Fibroblast of the aortic adventitia (primary cell): Measurements from ENCODE around the gene URI1. TPM values are rescaled to one million over a fixed set of nuclear protein-coding genes. Genes with fewer than 3 reads are reported as not detected.

Source experiments
- DNase-seq: peaks from one replicate; pipeline ENCODE4 v3.0.0-alpha.2; 2010; ENCODE audit warnings: low read depth
- H3K4me3 ChIP-seq: 2 replicates; pipeline ENCODE4 v1.5.1; 2011; ENCODE audit warnings: low read depth, mild to moderate bottlenecking, control low read depth, low read length, moderate library complexity
- small RNA-seq: library from RNA; depleted of rRNA; stranded (forward); fragments of <200 nt; gene quantifications from one replicate; pipeline ENCODE3, GENCODE V24; 2012
- total RNA-seq: library from RNA; depleted of rRNA; stranded (reverse); fragments of >200 nt; gene quantifications from 2 replicates; pipeline ENCODE4 v1.2.3, GENCODE V29; 2012; ENCODE audit warnings: low replicate concordance
- TF ChIP-seq, protein P1 (sequence below): IDR thresholded peaks from 2 replicates; pipeline ENCODE4 v1.5.1; 2011; ENCODE audit warnings: mild to moderate bottlenecking, low read length, control low read depth, inconsistent platforms; ENCODE audit not compliant: insufficient read depth

The URI1 gene
- total RNA-seq, 1 donor: 63.8 TPM

GRCh38 chr19:30064348-30064699 is 122.3 kb downstream of the URI1 start:
- TF ChIP-seq, protein P1, sequence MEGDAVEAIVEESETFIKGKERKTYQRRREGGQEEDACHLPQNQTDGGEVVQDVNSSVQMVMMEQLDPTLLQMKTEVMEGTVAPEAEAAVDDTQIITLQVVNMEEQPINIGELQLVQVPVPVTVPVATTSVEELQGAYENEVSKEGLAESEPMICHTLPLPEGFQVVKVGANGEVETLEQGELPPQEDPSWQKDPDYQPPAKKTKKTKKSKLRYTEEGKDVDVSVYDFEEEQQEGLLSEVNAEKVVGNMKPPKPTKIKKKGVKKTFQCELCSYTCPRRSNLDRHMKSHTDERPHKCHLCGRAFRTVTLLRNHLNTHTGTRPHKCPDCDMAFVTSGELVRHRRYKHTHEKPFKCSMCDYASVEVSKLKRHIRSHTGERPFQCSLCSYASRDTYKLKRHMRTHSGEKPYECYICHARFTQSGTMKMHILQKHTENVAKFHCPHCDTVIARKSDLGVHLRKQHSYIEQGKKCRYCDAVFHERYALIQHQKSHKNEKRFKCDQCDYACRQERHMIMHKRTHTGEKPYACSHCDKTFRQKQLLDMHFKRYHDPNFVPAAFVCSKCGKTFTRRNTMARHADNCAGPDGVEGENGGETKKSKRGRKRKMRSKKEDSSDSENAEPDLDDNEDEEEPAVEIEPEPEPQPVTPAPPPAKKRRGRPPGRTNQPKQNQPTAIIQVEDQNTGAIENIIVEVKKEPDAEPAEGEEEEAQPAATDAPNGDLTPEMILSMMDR: no peak
- DNase-seq: no peak
- H3K4me3 ChIP-seq: no peak overlapping the region

- DNase-seq: no peak
- H3K4me3 ChIP-seq: no peak overlapping the region
- TF ChIP-seq, protein P1: no peak
These were observed 122.9 kb downstream of the URI1 start for GRCh38 chr19:30064771-30065494.

- H3K4me3 ChIP-seq: no peak overlapping the region
- DNase-seq: no peak
- TF ChIP-seq, protein P1: no peak
These were observed 123.9 kb downstream of the URI1 start for GRCh38 chr19:30065680-30066606.

Small RNAs within 50 kb of the gene (small RNA-seq; reads per million reads assigned to genes)
- gene AC008798.1 (not detected), gene TAF9P3 (not detected)

Other genes with a start within 250 kb of the URI1 start
- gene C19orf12, start 227.0 kb upstream of the URI1 start, total RNA-seq: 10.1 and 24.0 TPM in 2 replicates
- 4.8 and 5.6 TPM in 2 replicates for gene CCNE1, start 130.2 kb upstream of the URI1 start, total RNA-seq